OCI-LY3 (cell line): ENCODE measurements around the gene ACACB.

Experiments
- EZH2phosphoT487 ChIP-seq: fragments of 200-600 bp; shearing (Covaris generic); IDR thresholded peaks from 2 replicates; pipeline ENCODE4 v1.6.1; 2018; ENCODE audit warnings: antibody characterized with exemption, mixed run types, low read depth
- TF ChIP-seq, protein P1 (sequence below): fragments of 200-600, 300-600 bp; sonication (generic); IDR thresholded peaks from 2 replicates; pipeline ENCODE4 v1.5.1; 2014; ENCODE audit warnings: antibody characterized with exemption, low read length, low read depth

DNA sequence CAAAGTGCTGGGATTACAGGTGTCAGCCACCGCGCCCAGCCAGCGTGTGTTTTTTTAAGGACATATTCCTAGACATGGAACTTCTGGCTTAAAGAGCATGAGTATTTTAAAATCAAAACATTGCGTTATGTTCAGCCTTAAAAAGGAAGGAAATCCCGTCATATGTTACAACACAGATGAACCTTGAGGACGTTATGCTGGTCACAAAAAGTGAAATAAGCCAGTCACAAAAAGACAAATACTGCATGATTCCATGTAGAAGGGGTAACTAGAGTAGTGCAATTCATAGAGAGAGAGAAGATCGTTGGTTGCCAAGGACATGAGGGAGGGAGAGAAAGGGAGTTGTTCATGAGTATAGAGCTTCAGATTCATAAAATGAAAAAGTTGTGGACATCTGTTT lies 53.9 kb downstream of the ACACB start:
- TF ChIP-seq, protein P1, sequence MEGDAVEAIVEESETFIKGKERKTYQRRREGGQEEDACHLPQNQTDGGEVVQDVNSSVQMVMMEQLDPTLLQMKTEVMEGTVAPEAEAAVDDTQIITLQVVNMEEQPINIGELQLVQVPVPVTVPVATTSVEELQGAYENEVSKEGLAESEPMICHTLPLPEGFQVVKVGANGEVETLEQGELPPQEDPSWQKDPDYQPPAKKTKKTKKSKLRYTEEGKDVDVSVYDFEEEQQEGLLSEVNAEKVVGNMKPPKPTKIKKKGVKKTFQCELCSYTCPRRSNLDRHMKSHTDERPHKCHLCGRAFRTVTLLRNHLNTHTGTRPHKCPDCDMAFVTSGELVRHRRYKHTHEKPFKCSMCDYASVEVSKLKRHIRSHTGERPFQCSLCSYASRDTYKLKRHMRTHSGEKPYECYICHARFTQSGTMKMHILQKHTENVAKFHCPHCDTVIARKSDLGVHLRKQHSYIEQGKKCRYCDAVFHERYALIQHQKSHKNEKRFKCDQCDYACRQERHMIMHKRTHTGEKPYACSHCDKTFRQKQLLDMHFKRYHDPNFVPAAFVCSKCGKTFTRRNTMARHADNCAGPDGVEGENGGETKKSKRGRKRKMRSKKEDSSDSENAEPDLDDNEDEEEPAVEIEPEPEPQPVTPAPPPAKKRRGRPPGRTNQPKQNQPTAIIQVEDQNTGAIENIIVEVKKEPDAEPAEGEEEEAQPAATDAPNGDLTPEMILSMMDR: no peak
- no peak for TF ChIP-seq EZH2phosphoT487
